GM23338 (cell line): ENCODE data around the gene WNT10A. TPM values are rescaled to one million over a fixed set of nuclear protein-coding genes. Genes with fewer than 3 reads are reported as not detected.

Experiments used
- ATAC-seq: fragments of 200-7000 bp; cut with Tn5 transposase; 3 replicates; pipeline ENCODE4 v1.9.1; 2020
- DNase-seq: peaks from one replicate; pipeline ENCODE4 v3.0.0-alpha.2; 2015; ENCODE audit warnings: low spot score
- H2AFZ ChIP-seq: fragments of 200-600 bp; sonication (generic); 2 replicates; pipeline ENCODE4 v1.8.0; 2016; ENCODE audit warnings: antibody characterized with exemption, mild to moderate bottlenecking, moderate library complexity
- H3F3A ChIP-seq: fragments of 200-600 bp; sonication (generic); replicated peaks from 2 replicates; pipeline ENCODE4 v1.8.0; 2017; ENCODE audit warnings: antibody characterized with exemption, mixed run types, low read depth
- H3K27ac ChIP-seq: fragments of 200-600 bp; sonication (generic); 2 replicates; pipeline ENCODE4 v1.6.1; 2016; ENCODE audit warnings: low read depth
- H3K27me3 ChIP-seq: fragments of 200-600 bp; sonication (generic); 2 replicates; pipeline ENCODE4 v1.8.0; 2016; ENCODE audit warnings: mild to moderate bottlenecking, mixed run types, moderate library complexity; ENCODE audit not compliant: insufficient read depth
- H3K36me3 ChIP-seq: fragments of 200-600 bp; sonication (generic); 2 replicates; pipeline ENCODE4 v1.8.0; 2016; ENCODE audit warnings: mild to moderate bottlenecking; ENCODE audit not compliant: insufficient read depth
- H3K4me1 ChIP-seq: fragments of 200-600 bp; sonication (generic); 2 replicates; pipeline ENCODE4 v1.8.0; 2016; ENCODE audit warnings: mild to moderate bottlenecking, moderate library complexity; ENCODE audit not compliant: insufficient read depth
- H3K4me2 ChIP-seq: fragments of 200-600 bp; sonication (generic); 2 replicates; pipeline ENCODE4 v1.7.1; 2017; ENCODE audit warnings: mixed run types
- H3K4me3 ChIP-seq: fragments of 200-600 bp; sonication (generic); 2 replicates; pipeline ENCODE4 v1.6.1; 2016; ENCODE audit warnings: mixed run types
- H3K79me2 ChIP-seq: fragments of 200-600 bp; sonication (generic); replicated peaks from 2 replicates; pipeline ENCODE4 v1.8.0; 2017; ENCODE audit warnings: mild to moderate bottlenecking; ENCODE audit not compliant: insufficient read depth
- H3K9me2 ChIP-seq: fragments of 200-600 bp; sonication (generic); 2 replicates; pipeline ENCODE4 v1.8.0; 2017; ENCODE audit not compliant: insufficient read depth
- H4K20me1 ChIP-seq: fragments of 200-600 bp; sonication (generic); replicated peaks from 2 replicates; pipeline ENCODE4 v1.8.0; 2017; ENCODE audit warnings: mild to moderate bottlenecking; ENCODE audit not compliant: insufficient read depth
- H3K27ac Mint-ChIP-seq: 2 replicates; pipeline ENCODE4 v1.8.0; 2020; ENCODE audit warnings: inconsistent platforms, mild to moderate bottlenecking, moderate library complexity, mixed read lengths
- H3K27me3 Mint-ChIP-seq: 3 replicates; pipeline ENCODE4 v1.8.0; 2022; ENCODE audit warnings: low read depth, mild to moderate bottlenecking, moderate library complexity, mixed read lengths, inconsistent platforms; ENCODE audit not compliant: insufficient read depth, poor library complexity
- H3K36me3 Mint-ChIP-seq: 3 replicates; pipeline ENCODE4 v1.8.0; 2021; ENCODE audit warnings: low read depth, mild to moderate bottlenecking, inconsistent platforms, moderate library complexity, mixed read lengths
- H3K4me1 Mint-ChIP-seq: 3 replicates; pipeline ENCODE4 v1.8.0; 2020; ENCODE audit warnings: mild to moderate bottlenecking, inconsistent platforms, mixed read lengths
- H3K4me3 Mint-ChIP-seq: 3 replicates; pipeline ENCODE4 v1.8.0; 2021; ENCODE audit warnings: moderate library complexity, mild to moderate bottlenecking, inconsistent platforms, mixed read lengths
- H3K9me3 Mint-ChIP-seq: 3 replicates; pipeline ENCODE4 v1.8.0; 2020; ENCODE audit warnings: moderate library complexity, mild to moderate bottlenecking, inconsistent platforms, mixed read lengths
- EZH2 ChIP-seq: fragments of 200-600 bp; sonication (generic); IDR thresholded peaks from one replicate; pipeline ENCODE4 v1.8.0; 2017; ENCODE audit warnings: antibody characterized with exemption, mild to moderate bottlenecking, low read depth; ENCODE audit not compliant: unreplicated experiment
- EZH2phosphoT487 ChIP-seq: fragments of 200-600 bp; sonication (generic); IDR thresholded peaks from one replicate; pipeline ENCODE4 v1.8.1; 2018; ENCODE audit warnings: antibody characterized with exemption; ENCODE audit not compliant: unreplicated experiment
- NANOG ChIP-seq: IDR thresholded peaks from 2 replicates; pipeline ENCODE4 v1.6.1; 2016; ENCODE audit warnings: antibody characterized with exemption, borderline replicate concordance
- ZNF114 ChIP-seq: fragments of 250-450 bp; sonication (Bioruptor Pico); IDR thresholded peaks from 2 replicates; pipeline ENCODE4 v1.5.0; 2020; ENCODE audit warnings: mild to moderate bottlenecking, moderate library complexity
- ZNF331 ChIP-seq: fragments of 250-450 bp; sonication (Bioruptor Pico); IDR thresholded peaks from 2 replicates; pipeline ENCODE4 v1.5.0; 2020; ENCODE audit warnings: low read depth, mild to moderate bottlenecking, moderate library complexity
- polyA plus RNA-seq: library from polyadenylated mRNA; unstranded; fragments of >200 nt; fragmentation: Nextera tagmentation; extraction: Ambion mirVana; gene quantifications from 2 replicates; pipeline ENCODE4 v1.2.1, GENCODE V29; 2016
- total RNA-seq: library from RNA; depleted of rRNA; stranded (reverse); fragments of >200 nt; shearing (Covaris generic); gene quantifications from 2 replicates; pipeline ENCODE4 v1.2.3, GENCODE V29; 2014

WNT10A gene
- total and polyA plus RNA-seq, 2 experiments from 2014 or later, result not detected

DNA sequence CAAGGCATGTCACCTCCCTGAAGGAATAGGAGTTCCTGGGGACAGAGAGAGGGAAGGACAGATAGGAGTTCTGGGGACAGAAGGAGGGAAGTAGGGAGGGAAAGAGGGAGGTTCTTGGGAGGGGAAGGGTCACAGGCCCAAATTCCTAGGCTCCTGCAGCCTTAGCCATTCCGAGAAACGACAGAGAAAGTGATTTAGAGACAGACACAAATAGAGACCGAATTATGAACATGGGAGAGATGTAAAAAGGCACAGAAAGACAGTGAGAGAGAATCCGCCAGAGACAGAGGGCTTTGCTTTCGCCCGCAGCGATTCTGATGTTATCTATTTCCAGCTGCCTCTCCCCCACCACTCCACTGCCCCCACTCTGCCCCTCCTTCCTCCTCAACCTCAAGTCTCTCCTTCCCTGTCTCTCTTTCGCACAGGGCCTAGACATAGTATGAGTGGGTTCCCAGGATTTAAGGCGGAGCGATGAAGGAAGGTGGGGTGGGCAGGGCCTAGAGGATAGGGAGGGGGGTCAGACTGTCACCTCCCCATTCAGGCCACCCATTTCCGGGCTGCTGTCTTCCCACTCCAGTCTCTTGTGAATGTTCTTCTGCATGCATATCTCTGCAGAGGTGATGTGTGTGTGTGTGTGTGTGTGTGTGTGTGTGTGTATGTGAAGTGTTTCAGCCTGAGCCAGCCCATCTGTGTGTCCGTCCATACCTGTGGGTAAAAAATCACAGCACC, 24.3 kb upstream of the WNT10A start:
- peaks cover 91% of the 10 kb centered on the region for H3K27me3 ChIP-seq
- no peak overlapping the region for H3K4me2 ChIP-seq
- no peak overlapping the region for H3K4me3 ChIP-seq
- Mint-ChIP-seq H3K27me3 (peaks cover 84% of the 10 kb centered on the region), H3K4me1 (peaks cover 66% of the 10 kb centered on the region), H3K27ac (no peak overlapping the region), H3K9me3 (no peaks in the 10 kb centered on the region; the same call in 2 of the 3 replicates), H3K4me3 (peak overlapping the region; percentile 20; the same call in 1 of the 3 replicates), H3K36me3 (no peaks in the 10 kb centered on the region)
- ATAC-seq (no peak), DNase-seq (no peak)
- peaks cover 55% of the 10 kb centered on the region for H3K4me1 ChIP-seq
- no peak for TF ChIP-seq ZNF331
- TF ChIP-seq EZH2, result peak; percentile 76
- no peaks in the 10 kb centered on the region for H3K79me2 ChIP-seq
- no peak overlapping the region for H2AFZ ChIP-seq
- H3K9me2 ChIP-seq, result no peaks in the 10 kb centered on the region
- no peaks in the 10 kb centered on the region; the same call in 1 of the 2 replicates for H3K36me3 ChIP-seq
- H3F3A ChIP-seq, result 0 out of 2 replicates have a peak, but pooled peaks cover 16% of the 10 kb centered on the region
- H3K27ac ChIP-seq, result no peak overlapping the region
- peaks cover 7% of the 10 kb centered on the region for H4K20me1 ChIP-seq

DNA sequence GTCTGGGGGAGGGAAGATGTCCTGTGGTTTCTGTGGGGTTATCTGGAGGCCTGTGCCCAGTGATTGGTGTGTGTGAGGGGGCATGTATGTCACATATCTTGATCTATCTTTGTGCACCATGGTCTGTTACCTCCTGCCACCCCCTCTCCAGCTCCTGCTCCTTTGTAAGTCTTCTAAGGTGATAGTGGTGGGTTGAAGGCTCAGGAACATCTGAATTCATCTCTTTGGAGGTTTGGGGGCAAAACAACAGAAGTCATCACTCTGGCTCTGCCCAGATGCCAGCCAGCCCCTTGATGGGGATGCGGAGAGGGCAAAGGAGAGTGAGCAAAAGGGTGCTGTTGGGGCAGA, 23.8 kb upstream of the WNT10A start:
- Mint-ChIP-seq H3K27me3 (peaks cover 89% of the 10 kb centered on the region), H3K36me3 (no peaks in the 10 kb centered on the region), H3K4me3 (no peak overlapping the region; the same call in 2 of the 3 replicates), H3K9me3 (no peaks in the 10 kb centered on the region; the same call in 2 of the 3 replicates), H3K4me1 (peaks cover 70% of the 10 kb centered on the region), H3K27ac (no peak overlapping the region)
- peaks cover 61% of the 10 kb centered on the region for H3K4me1 ChIP-seq
- TF ChIP-seq EZH2phosphoT487 (no peak), ZNF114 (CRISPR knock-in tag) (no peak)
- H3F3A ChIP-seq, result 0 out of 2 replicates have a peak, but pooled peaks cover 20% of the 10 kb centered on the region
- no peak for DNase-seq
- H3K4me2 ChIP-seq, result no peak overlapping the region
- no peak overlapping the region for H3K27ac ChIP-seq
- H3K9me2 ChIP-seq, result no peaks in the 10 kb centered on the region
- no peak for ATAC-seq
- H3K36me3 ChIP-seq, result no peaks in the 10 kb centered on the region; the same call in 1 of the 2 replicates
- peaks cover 96% of the 10 kb centered on the region for H3K27me3 ChIP-seq
- no peak overlapping the region for H2AFZ ChIP-seq
- H4K20me1 ChIP-seq, result peaks cover 7% of the 10 kb centered on the region
- H3K79me2 ChIP-seq, result no peaks in the 10 kb centered on the region
- no peak overlapping the region for H3K4me3 ChIP-seq

DNA sequence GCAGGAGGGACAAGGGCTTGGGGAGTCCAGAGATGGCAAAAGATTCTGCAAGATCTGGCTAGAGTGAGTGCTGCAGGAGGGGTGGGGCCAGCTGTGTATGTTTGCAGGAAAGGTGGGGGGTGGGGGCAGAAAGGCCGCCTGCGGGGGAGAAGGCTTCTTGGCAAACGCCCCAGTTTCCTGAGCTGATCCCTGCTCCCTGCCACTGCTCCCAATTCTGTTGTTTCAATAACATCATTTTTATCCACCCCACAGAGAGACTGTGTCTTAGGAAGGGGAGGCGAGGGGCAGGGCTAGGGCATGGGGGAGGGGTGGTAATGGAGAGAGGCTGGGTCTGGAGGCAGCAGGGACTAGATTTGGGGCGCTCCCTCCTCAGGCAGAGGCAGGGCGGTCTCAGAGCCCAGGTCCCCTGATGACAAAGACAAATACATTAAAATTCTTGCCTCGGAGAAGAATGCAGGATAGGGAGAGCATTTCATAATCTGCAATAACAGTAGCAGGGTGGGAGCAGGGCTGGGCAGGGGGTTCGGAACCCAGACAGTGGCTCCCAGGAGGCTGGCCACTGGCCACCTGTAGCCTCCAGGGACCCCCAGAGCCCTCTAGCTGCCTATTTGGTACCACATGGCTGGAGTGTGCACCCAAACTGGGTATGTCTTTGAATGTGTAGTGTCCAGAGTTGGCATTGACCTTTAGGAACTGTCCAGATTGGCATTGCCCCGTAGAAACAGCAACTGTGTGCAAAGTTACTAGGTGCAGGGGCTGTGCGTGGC, 23.1 kb upstream of the WNT10A start:
- Histone ChIP-seq H2AFZ (no peak overlapping the region), H3K36me3 (no peaks in the 10 kb centered on the region; the same call in 1 of the 2 replicates), H4K20me1 (peaks cover 7% of the 10 kb centered on the region), H3K27me3 (peaks cover 97% of the 10 kb centered on the region), H3K9me2 (no peaks in the 10 kb centered on the region), H3K27ac (no peak overlapping the region), H3K79me2 (no peaks in the 10 kb centered on the region), H3K4me3 (no peak overlapping the region), H3K4me2 (0 out of 2 replicates have a peak overlapping the region, but pooled peaks have one; percentile 38), H3K4me1 (peaks cover 61% of the 10 kb centered on the region), H3F3A (0 out of 2 replicates have a peak, but pooled peaks cover 20% of the 10 kb centered on the region)
- TF ChIP-seq EZH2, result peak; percentile 33
- no peak for TF ChIP-seq NANOG
- Mint-ChIP-seq H3K36me3 (no peaks in the 10 kb centered on the region), H3K27me3 (peaks cover 96% of the 10 kb centered on the region), H3K9me3 (no peaks in the 10 kb centered on the region; the same call in 2 of the 3 replicates), H3K4me3 (no peak overlapping the region; the same call in 2 of the 3 replicates), H3K27ac (no peak overlapping the region), H3K4me1 (peaks cover 71% of the 10 kb centered on the region)
- no peak for ATAC-seq
- no peak for DNase-seq
